ENCODE results near the gene RASAL1.

GRCh38 chr12:113138826-113139225, 3.3 kb upstream of the RASAL1 start:
- TF ChIP-seq EP300 (IDR thresholded peaks at IDR 0.05; ENCODE audit: borderline replicate concordance in 1 of 2, low read depth in 1 of 2, low read length in 1 of 2) (no peak), JUND (IDR thresholded peaks at IDR 0.05) (no peak)
